Measurements from ENCODE around the gene FAM209A. TPM values are rescaled to one million over a fixed set of nuclear protein-coding genes. Genes with fewer than 3 reads are reported as not detected.

The FAM209A gene
- total RNA-seq, 1 experiment from 2014 or later: 0.34 TPM

- no peak for ATAC-seq
- Histone ChIP-seq H3K9ac (ENCODE audit: low read length) (no peak overlapping the region), H2AFZ (ENCODE audit: low read depth, low read length, poor library complexity, severe bottlenecking) (no peak overlapping the region), H3K9me2 (ENCODE audit: insufficient read depth) (no peaks in the 10 kb centered on the region), H4K20me1 (ENCODE audit: insufficient read depth) (no peaks in the 10 kb centered on the region), H3K27me3 (ENCODE audit: insufficient read depth, low read length) (no peaks in the 10 kb centered on the region), H3K4me3 (replicated peaks in 1 of 2; ENCODE audit: low read depth in 1 of 2, low read length in 2 of 2) (no peak overlapping the region), H3K79me2 (ENCODE audit: insufficient read depth, low read length) (no peaks in the 10 kb centered on the region), H3K36me3 (ENCODE audit: control insufficient read depth in 1 of 2, insufficient read depth in 2 of 2, low read length in 2 of 2) (no peaks in the 10 kb centered on the region), H3K27ac (ENCODE audit: low read depth, low read length) (no peak overlapping the region), H3K9me3 (ENCODE audit: control insufficient read depth in 1 of 2, insufficient read depth in 1 of 2, low read depth in 1 of 2, low read length in 2 of 2) (no peaks in the 10 kb centered on the region), H3K4me1 (ENCODE audit: control insufficient read depth in 1 of 2, insufficient read depth in 2 of 2, low read length in 2 of 2) (no peaks in the 10 kb centered on the region), H3K4me2 (ENCODE audit: low read length) (no peak overlapping the region)
- intact Hi-C loops (cut with micrococcal nuclease): no loop called here
- CTCF ChIA-PET: no interaction called here
- no peak for DNase-seq (ENCODE audit: low read depth, low spot score)
- BruUV-seq (replicated peaks): no TSS peak
- POLR2A ChIA-PET: no interaction called here
- RAD21 ChIA-PET (ENCODE audit: low non-redundant PET in 1 of 2, low total read pairs in 2 of 2, uncharacterized antibody in 2 of 2, unreplicated experiment in 2 of 2): no interaction called here
- TF ChIP-seq SIN3A (IDR thresholded peaks at IDR 0.05; ENCODE audit: low read depth) (no peak), POLR2A (IDR thresholded peaks at IDR 0.05; ENCODE audit: borderline replicate concordance, extremely low read depth, insufficient read depth, insufficient read length) (no peak), MAX (IDR thresholded peaks at IDR 0.05) (no peak), CTCF (IDR thresholded peaks at IDR 0.05 in 2 of 3, conservative IDR thresholded peaks at IDR 0.05 in 1 of 3; ENCODE audit: borderline replicate concordance in 1 of 3, insufficient read depth in 1 of 3, low read depth in 2 of 3, low read length in 2 of 3) (no peak), EZH2phosphoT487 (IDR thresholded peaks at IDR 0.05; ENCODE audit: borderline replicate concordance) (no peak), ELF1 (IDR thresholded peaks at IDR 0.05; ENCODE audit: borderline replicate concordance, low read depth) (no peak), SRF (IDR thresholded peaks at IDR 0.05; ENCODE audit: low read depth) (no peak), JUND (IDR thresholded peaks at IDR 0.05) (no peak), ZBTB33 (IDR thresholded peaks at IDR 0.05; ENCODE audit: extremely low read depth, insufficient replicate concordance, low read length) (no peak), EZH2 (IDR thresholded peaks at IDR 0.05) (no peak), EGR1 (IDR thresholded peaks at IDR 0.05; ENCODE audit: low read depth) (no peak), ZFX (IDR thresholded peaks at IDR 0.05) (no peak), POLR2AphosphoS5 (IDR thresholded peaks at IDR 0.05; ENCODE audit: low read depth, low read length) (no peak), TCF7L2 (IDR thresholded peaks at IDR 0.05; ENCODE audit: borderline replicate concordance, extremely low read depth, insufficient read depth, insufficient read length) (no peak), FOSL1 (IDR thresholded peaks at IDR 0.05; ENCODE audit: low read depth) (no peak), CEBPB (IDR thresholded peaks at IDR 0.05; ENCODE audit: low read depth) (no peak), RAD21 (IDR thresholded peaks at IDR 0.05; ENCODE audit: low read depth) (no peak), SP1 (IDR thresholded peaks at IDR 0.05; ENCODE audit: low read depth) (no peak)
These were observed 13.5 kb downstream of the FAM209A start for GRCh38 chr20:56537997-56538396.
